GM18870 (cell line): ENCODE data around the gene TAF4.
"Not testable (repeated sequence)": the region's sequence is repeated elsewhere in the genome, so short reads cannot be mapped to it uniquely, and the experiment has no call there.

Source experiments
- ATAC-seq: cut with Tn5 transposase; IDR thresholded peaks from one replicate; pipeline ENCODE4 v1.9.1; 2021; ENCODE audit warnings: moderate library complexity; ENCODE audit not compliant: unreplicated experiment

The TAF4 gene, protein sequence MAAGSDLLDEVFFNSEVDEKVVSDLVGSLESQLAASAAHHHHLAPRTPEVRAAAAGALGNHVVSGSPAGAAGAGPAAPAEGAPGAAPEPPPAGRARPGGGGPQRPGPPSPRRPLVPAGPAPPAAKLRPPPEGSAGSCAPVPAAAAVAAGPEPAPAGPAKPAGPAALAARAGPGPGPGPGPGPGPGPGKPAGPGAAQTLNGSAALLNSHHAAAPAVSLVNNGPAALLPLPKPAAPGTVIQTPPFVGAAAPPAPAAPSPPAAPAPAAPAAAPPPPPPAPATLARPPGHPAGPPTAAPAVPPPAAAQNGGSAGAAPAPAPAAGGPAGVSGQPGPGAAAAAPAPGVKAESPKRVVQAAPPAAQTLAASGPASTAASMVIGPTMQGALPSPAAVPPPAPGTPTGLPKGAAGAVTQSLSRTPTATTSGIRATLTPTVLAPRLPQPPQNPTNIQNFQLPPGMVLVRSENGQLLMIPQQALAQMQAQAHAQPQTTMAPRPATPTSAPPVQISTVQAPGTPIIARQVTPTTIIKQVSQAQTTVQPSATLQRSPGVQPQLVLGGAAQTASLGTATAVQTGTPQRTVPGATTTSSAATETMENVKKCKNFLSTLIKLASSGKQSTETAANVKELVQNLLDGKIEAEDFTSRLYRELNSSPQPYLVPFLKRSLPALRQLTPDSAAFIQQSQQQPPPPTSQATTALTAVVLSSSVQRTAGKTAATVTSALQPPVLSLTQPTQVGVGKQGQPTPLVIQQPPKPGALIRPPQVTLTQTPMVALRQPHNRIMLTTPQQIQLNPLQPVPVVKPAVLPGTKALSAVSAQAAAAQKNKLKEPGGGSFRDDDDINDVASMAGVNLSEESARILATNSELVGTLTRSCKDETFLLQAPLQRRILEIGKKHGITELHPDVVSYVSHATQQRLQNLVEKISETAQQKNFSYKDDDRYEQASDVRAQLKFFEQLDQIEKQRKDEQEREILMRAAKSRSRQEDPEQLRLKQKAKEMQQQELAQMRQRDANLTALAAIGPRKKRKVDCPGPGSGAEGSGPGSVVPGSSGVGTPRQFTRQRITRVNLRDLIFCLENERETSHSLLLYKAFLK

DNA sequence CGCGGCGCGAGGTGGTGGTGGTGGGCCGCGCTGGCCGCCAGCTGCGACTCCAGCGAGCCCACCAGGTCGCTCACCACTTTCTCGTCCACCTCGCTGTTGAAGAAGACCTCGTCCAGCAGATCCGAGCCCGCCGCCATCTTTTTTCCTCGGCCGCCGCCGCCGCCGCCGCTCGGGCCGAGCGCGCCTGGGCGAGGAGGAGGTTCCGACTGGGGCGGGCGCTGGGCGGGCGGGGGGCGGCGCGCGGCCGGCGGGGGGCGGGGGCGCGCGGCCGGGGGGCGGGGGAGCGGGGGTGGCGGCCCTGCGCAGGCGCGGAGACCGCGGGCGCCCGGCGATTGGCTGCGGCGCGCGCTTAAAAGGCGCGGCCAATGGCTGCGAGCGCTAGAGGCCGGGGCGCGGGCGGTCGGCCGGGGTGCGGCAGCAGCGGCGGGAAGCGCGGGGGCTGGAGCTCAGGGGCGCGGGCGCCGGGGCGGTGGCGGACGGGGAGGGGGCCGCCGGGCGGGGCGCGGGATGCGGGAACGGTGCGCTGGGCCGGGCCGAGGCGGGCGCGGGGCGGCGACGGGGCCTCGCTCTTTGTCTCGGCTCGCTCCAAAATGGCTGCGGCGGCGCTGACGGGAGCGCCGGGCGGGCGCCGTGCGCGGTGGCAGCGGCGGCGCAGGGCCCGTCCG, at the start of gene TAF4:
Gene TAF4, minus strand, starts transcription at position 208 of the 665 bp plus-strand sequence. Its CDS starts 71 bp downstream, at position 137.
- no peak for ATAC-seq

DNA sequence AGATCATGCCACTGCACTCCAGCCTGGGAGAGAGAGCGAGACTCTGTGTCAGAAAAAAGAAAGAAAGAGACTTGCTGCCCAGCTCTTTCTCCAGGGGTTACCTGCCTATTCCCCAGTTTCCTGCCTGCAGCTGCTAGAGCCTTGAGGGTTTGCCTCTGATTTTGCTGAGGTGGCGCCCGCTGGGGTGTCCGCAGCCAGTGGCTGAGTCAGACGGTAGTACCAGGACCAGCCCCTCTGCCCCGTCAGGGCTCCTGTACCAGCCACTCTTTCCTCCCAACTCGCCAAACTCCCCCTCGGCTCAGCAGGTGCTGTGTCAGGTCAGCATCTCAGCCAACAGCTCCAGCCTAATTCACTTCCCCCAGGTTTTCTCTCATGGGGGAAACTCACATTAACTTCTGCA, 49.2 kb upstream of the TAF4 start:
- ATAC-seq: no peak

- no peak for ATAC-seq
Measured at GRCh38 chr20:62112368-62112767, 46.7 kb upstream of the TAF4 start.

DNA sequence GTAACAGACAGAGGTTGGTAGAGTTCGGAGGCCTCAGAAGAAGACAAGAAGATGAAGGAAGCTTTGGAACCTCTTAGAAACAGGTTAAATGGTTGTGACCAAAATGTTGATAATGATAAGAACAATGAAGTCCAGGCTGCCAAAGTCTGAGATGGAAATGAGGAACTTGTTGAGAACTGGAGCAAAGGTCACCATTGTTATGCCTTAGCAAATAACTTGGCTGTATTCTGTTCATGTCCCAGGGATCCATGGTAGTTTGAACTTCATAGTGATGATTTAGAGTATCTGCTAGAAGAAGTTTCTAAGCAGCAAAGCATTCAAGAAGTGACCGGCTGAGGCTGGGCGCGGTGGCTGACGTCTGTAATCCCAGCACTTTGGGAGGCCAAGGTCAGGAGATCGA, 45.5 kb upstream of the TAF4 start:
- no peak for ATAC-seq

DNA sequence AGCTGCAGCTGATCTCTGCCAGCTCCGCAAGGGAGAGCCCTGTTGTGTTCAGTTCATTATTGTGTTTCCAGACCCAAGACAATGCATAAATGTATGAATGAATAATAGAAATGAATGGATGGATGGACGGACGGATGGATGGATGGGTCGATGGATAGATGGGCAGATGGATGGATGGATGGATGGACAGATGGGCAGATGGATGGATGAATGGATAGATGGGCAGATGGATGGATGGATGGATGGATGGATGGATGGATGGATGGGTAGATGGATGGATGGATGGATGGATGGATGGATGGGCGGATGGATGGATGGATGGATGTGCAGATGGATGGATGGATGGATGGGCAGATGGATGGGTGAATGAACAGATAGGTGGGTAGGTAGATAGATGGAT, 39.9 kb upstream of the TAF4 start:
- ATAC-seq: no peak

- ATAC-seq: no peak
Measured at GRCh38 chr20:62104791-62105345, 39.2 kb upstream of the TAF4 start.

DNA sequence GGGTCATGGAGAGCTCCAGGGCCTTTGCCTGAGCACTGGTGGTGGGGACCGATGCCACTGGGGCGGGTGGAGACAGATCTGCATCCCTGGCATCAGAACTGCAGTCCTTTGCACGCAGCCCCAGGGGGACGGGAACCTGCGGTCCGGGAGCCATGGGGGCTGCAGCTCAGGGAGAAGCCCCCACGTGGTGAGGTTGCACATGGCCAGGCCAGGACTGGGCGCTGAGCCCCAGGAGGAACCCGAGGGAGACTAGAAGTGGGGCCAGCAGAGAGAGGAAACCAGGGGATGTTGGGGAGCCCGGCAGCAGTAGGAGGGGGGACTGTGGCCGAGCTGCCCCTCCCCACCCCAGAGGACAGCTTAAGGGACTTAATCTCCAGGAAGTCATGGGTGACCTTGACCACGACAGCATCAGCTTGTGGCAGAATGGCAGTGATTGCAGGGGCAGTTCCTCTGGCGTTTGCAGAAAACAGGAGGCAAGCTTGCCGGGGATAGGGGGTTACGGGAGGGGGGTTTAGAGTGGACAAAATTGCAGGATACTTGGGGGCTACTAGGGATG, 38.6 kb upstream of the TAF4 start:
- no peak for ATAC-seq

DNA sequence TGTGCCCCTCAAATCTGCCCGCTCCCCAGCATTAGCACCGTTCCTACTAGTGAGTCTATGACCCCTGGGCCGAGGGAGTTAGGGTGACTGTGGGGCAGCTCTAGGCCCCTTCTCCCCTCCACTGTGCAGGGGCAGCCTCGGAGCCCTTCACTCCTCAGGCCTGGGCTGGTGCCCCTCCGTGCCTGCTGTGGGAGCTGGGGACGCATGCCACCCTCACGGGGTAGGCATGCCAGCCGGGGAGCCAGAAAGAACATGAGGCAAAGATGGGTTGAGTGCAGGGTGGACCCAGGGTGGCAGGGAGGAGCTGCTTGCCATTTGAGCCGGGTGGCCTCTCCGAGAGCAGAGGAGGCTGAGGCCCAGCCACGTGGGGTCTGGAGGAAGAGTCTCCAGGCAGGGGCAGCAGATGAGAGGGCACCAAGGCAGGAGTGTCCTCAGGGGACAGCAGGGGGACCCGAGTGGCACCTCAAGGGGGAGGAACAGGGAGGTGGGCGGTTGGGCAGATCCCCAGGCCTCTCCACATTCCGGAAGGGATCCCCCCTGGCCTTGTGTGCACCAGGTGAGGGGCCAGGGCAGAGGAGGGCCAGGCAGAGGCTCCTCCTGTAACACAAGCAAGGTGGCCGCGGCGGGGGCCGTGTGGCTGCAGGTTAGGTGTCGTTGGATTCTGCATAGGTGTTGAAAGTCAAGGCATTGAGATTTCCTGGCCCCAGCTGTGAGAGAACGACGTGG, 38.0 kb upstream of the TAF4 start:
- no peak for ATAC-seq

GRCh38 chr20:62101078-62101477, 35.4 kb upstream of the TAF4 start:
- ATAC-seq: no peak

DNA sequence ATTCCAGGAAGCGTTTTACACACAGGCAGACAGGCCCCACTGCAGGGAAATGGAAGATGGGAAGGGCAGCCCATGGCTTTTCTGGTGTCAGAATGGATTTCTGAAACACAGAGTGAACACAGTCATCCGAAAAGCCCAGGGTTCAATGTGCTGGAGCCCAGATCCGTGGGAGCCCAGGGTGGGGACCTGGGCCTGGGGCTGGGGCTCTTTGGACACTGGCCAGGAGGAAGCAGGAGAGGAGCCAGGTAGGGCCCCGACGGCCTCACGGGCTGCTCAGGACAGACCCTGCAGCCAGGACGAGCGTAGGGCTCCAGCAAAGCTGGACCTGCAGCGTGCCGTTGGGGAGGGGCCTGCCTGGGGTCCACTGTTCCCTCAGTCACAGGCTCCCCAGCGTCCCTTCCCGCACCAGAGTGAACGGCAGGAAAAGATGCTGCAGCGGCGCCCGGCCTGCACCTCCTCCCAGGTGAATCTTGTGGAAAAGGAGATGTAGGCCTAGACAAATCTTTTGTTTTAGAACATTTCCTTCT, 32.3 kb upstream of the TAF4 start:
- no peak for ATAC-seq

- ATAC-seq: no peak
Measured at GRCh38 chr20:62096421-62097380, 31.0 kb upstream of the TAF4 start.

- ATAC-seq: no peak
Measured at GRCh38 chr20:62089393-62089792, 23.7 kb upstream of the TAF4 start.

DNA sequence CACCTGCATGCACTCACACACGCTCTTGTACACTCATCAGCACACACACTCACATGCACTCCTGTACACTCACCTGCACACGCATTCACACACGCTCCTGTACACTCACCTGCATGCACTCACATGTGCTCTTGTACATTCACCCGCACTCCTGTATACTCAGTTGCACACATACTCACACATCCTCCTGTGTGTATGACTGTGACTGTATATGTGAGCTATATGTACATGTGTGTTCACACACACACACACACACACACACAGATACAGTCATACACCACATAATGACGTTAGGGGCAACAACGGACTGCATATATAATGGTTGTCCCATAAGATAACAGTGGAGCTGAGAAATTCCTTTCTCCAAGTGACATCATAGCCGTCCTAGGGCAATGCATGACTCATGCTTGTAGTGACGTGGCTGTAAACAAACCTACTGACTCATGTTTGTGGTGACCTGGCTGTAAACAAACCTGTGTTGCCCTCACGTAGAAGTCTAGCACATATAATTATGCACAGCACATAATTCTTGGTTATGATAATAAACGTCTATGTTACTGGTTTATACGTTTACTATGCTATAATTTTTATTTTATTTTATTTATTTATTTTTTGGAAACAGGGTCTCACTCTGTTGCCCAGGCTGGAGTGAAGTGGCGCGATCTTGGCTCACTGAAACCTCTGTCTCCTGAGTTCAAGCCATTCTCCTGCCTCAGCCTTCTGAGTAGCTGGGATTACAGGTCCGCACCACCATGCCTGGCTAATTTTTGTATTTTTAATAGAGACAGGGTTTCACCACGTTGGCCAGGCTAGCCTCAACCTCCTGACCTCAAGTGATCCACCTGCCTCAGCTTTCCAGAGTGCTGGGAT, 22.8 kb upstream of the TAF4 start:
- ATAC-seq: no peak

- no peak for ATAC-seq
Measured at GRCh38 chr20:62087632-62088031, 22.0 kb upstream of the TAF4 start.

- ATAC-seq: no peak
Measured at GRCh38 chr20:62087227-62087626, 21.5 kb upstream of the TAF4 start.

GRCh38 chr20:62085206-62085605, 19.5 kb upstream of the TAF4 start:
- no peak for ATAC-seq

- ATAC-seq: not testable (repeated sequence)
Measured at GRCh38 chr20:62084224-62084623, 18.5 kb upstream of the TAF4 start.
